NCI-H2029 (cell line): ENCODE data around the gene TCF7L1.

Source experiments
- DNase-seq: peaks from one replicate; lab custom pipeline; 2025; lab: John Stamatoyannopoulos, UW

TCF7L1 gene

GRCh38 chr2:85255456-85255812 lies 122.2 kb downstream of the TCF7L1 start:
- DNase-seq: no peak

GRCh38 chr2:85255813-85256594 lies 122.8 kb downstream of the TCF7L1 start:
- no peak for DNase-seq

GRCh38 chr2:85257359-85257969 lies 124.3 kb downstream of the TCF7L1 start:
- DNase-seq: no peak

- DNase-seq: no peak
Measured at GRCh38 chr2:85257970-85258605, 124.9 kb downstream of the TCF7L1 start.

- DNase-seq: no peak
Measured at GRCh38 chr2:85259101-85259590, 126.0 kb downstream of the TCF7L1 start.

GRCh38 chr2:85259879-85260278 lies 126.7 kb downstream of the TCF7L1 start:
- no peak for DNase-seq

GRCh38 chr2:85263591-85263990 lies 130.4 kb downstream of the TCF7L1 start:
- DNase-seq: no peak

GRCh38 chr2:85264471-85264870 lies 131.3 kb downstream of the TCF7L1 start:
- no peak for DNase-seq

GRCh38 chr2:85265304-85265703 lies 132.1 kb downstream of the TCF7L1 start:
- DNase-seq: no peak

- DNase-seq: peak; percentile 24
Measured at GRCh38 chr2:85266146-85267041, 133.2 kb downstream of the TCF7L1 start.

- DNase-seq: peak; percentile 84
Measured at GRCh38 chr2:85269959-85270358, 136.8 kb downstream of the TCF7L1 start.

- DNase-seq: no peak
Measured at GRCh38 chr2:85272357-85272756, 139.2 kb downstream of the TCF7L1 start.

GRCh38 chr2:85273738-85274731 lies 140.8 kb downstream of the TCF7L1 start:
- peak; percentile 30 for DNase-seq

- DNase-seq: no peak
Measured at GRCh38 chr2:85275984-85276540, 142.9 kb downstream of the TCF7L1 start.

GRCh38 chr2:85276571-85277118 lies 143.5 kb downstream of the TCF7L1 start:
- no peak for DNase-seq

GRCh38 chr2:85277416-85278158 lies 144.4 kb downstream of the TCF7L1 start:
- DNase-seq: no peak

- no peak for DNase-seq
Measured at GRCh38 chr2:85278361-85278760, 145.2 kb downstream of the TCF7L1 start.

GRCh38 chr2:85281553-85281952 lies 148.4 kb downstream of the TCF7L1 start:
- no peak for DNase-seq

- no peak for DNase-seq
Measured at GRCh38 chr2:85282914-85283313, 149.7 kb downstream of the TCF7L1 start.
